KMS-11 (cell line): ENCODE data around the gene LHX6.

Experiments used
- H2AFZ ChIP-seq: fragments of 200-600 bp; sonication (generic); 2 replicates; pipeline ENCODE4 v1.6.1; 2016; ENCODE audit warnings: antibody characterized with exemption, mixed run types, low read depth
- H3K27ac ChIP-seq: fragments of 200-600 bp; sonication (generic); 2 replicates; pipeline ENCODE4 v1.6.1; 2016; ENCODE audit warnings: mild to moderate bottlenecking, mixed run types
- H3K27me3 ChIP-seq: fragments of 200-600 bp; sonication (generic); 2 replicates; pipeline ENCODE4 v1.6.1; 2017; ENCODE audit warnings: mild to moderate bottlenecking, low read depth, mixed run types, moderate library complexity; ENCODE audit not compliant: insufficient read depth
- H3K36me3 ChIP-seq: fragments of 200-600 bp; sonication (generic); 2 replicates; pipeline ENCODE4 v1.6.1; 2017; ENCODE audit warnings: mild to moderate bottlenecking, mixed run types; ENCODE audit not compliant: insufficient read depth
- H3K4me1 ChIP-seq: fragments of 200-600 bp; sonication (generic); 2 replicates; pipeline ENCODE4 v1.6.1; 2016; ENCODE audit warnings: mild to moderate bottlenecking, low read depth, mixed run types; ENCODE audit not compliant: poor library complexity, severe bottlenecking
- H3K4me2 ChIP-seq: fragments of 200-600 bp; sonication (generic); 2 replicates; pipeline ENCODE4 v1.7.0; 2016; ENCODE audit warnings: mild to moderate bottlenecking, mixed run types
- H3K4me3 ChIP-seq: fragments of 200-600 bp; sonication (generic); IDR thresholded peaks from 2 replicates; pipeline ENCODE4 v1.6.1; 2017; ENCODE audit warnings: low read depth, low read length, mixed read lengths; ENCODE audit not compliant: insufficient read depth
- H3K79me2 ChIP-seq: fragments of 200-600 bp; sonication (generic); 2 replicates; pipeline ENCODE4 v1.6.1; 2016; ENCODE audit warnings: low read depth, mixed run types; ENCODE audit not compliant: insufficient read depth
- H3K9ac ChIP-seq: fragments of 200-600 bp; sonication (generic); 2 replicates; pipeline ENCODE4 v1.6.1; 2016; ENCODE audit warnings: mild to moderate bottlenecking, mixed run types
- H4K20me1 ChIP-seq: fragments of 200-600 bp; sonication (generic); 2 replicates; pipeline ENCODE4 v1.6.1; 2016; ENCODE audit warnings: mild to moderate bottlenecking, mixed run types; ENCODE audit not compliant: insufficient read depth
- TF ChIP-seq, protein P1 (sequence below): fragments of 200-600 bp; sonication (generic); conservative IDR thresholded peaks from 2 replicates; pipeline ENCODE4 v1.6.1; 2017; ENCODE audit warnings: low read depth, mild to moderate bottlenecking, antibody characterized with exemption, low read length, moderate library complexity, mixed read lengths

LHX6 gene

DNA sequence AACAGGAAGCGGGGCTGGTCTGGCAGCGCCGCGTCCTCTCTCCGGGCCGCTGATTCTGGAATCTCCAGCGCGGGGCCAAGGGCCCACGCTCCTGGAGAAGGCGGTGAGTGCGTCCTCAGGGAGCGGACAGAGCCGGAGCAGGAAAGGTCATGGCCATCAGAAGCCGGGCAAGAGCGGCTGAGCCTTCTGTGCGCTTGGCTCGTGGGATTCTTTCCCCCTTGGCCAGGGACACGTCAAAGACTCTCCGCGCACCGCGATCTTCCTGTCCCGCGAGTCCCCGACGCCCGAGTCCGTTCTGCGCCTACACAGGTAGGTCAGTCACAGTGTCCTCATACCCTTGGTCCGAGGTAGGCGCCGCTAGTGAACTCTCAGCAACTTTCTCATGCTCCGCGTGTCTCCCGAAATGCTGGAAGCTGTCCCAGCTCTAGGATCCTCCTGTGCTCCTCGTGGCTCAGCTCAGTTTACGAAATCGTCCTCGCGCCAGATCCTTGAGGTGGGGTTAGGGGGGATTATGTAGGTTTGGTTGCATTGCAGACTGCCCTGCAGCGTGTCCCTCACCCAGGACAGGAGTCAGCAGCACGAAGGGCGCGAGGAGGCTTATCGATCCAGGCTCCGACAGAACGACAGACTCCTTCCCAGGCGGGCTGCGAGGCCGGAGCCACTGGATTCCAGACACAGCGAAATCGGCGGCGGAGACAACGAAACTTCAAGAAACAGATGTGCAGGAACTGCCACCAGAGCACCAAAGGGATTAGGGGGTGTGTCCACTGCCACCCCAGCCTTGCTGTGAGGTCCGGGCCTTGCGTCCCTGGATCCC, 8.7 kb downstream of the LHX6 start:
- Histone ChIP-seq H4K20me1 (no peaks in the 10 kb centered on the region), H3K36me3 (no peaks in the 10 kb centered on the region), H3K4me2 (no peak overlapping the region), H3K4me1 (no peaks in the 10 kb centered on the region), H3K4me3 (no peak overlapping the region), H3K27ac (no peak overlapping the region), H2AFZ (no peak overlapping the region), H3K27me3 (no peaks in the 10 kb centered on the region), H3K79me2 (no peaks in the 10 kb centered on the region), H3K9ac (no peak overlapping the region)
- TF ChIP-seq, protein P1, sequence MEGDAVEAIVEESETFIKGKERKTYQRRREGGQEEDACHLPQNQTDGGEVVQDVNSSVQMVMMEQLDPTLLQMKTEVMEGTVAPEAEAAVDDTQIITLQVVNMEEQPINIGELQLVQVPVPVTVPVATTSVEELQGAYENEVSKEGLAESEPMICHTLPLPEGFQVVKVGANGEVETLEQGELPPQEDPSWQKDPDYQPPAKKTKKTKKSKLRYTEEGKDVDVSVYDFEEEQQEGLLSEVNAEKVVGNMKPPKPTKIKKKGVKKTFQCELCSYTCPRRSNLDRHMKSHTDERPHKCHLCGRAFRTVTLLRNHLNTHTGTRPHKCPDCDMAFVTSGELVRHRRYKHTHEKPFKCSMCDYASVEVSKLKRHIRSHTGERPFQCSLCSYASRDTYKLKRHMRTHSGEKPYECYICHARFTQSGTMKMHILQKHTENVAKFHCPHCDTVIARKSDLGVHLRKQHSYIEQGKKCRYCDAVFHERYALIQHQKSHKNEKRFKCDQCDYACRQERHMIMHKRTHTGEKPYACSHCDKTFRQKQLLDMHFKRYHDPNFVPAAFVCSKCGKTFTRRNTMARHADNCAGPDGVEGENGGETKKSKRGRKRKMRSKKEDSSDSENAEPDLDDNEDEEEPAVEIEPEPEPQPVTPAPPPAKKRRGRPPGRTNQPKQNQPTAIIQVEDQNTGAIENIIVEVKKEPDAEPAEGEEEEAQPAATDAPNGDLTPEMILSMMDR = no peak

DNA sequence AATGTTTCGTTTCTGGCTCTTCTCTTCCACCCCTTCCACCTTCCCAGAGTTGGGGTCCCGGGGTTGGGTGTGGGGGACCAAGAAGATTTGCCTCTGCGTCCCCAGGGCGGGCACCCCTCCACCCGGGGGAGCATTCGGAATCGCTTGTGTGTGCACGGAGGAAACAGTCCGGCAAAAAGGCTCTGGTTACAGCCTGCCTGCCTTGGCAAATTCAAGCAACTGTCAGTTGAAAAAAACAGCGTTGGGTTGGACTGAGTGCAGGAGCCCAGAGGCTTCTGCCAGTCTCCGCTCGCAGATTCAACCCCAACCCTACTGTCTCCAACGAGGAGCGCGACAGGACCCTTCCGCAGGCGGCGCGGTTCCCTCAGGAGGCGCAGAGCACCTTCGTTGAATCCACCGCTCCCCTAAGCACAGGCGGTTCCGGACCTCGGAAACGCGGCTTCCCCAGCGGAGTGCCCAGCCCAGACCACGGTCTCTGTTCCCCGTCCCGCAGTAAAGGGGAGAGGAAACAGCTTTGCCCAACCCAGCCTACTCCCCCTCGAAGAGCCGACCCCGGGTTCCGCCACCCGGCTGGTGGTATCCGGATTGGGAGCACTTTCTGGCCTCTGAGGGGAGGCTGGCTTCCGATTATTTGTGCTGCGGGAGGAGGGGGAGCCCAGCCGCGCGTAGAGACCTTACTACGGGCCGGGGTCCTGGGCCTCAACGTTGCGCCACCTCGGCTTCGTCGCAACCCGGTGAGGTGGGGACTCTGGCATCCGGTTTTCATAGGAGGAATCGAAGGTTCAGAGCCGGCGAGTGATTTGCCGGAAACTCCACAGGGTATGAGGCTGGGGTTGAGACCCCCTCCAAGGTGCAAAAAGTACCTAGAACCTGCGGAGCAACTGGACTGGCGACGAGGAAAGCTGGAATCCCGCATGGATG, 9.6 kb downstream of the LHX6 start:
- H4K20me1 ChIP-seq = no peaks in the 10 kb centered on the region
- H3K27me3 ChIP-seq = no peaks in the 10 kb centered on the region
- H3K4me2 ChIP-seq = no peak overlapping the region
- H3K4me1 ChIP-seq = no peaks in the 10 kb centered on the region
- H3K9ac ChIP-seq = no peak overlapping the region
- no peak overlapping the region for H3K27ac ChIP-seq
- TF ChIP-seq, protein P1 = no peak
- H3K36me3 ChIP-seq = no peaks in the 10 kb centered on the region
- H3K4me3 ChIP-seq = no peak overlapping the region
- H3K79me2 ChIP-seq = no peaks in the 10 kb centered on the region
- H2AFZ ChIP-seq = no peak overlapping the region

DNA sequence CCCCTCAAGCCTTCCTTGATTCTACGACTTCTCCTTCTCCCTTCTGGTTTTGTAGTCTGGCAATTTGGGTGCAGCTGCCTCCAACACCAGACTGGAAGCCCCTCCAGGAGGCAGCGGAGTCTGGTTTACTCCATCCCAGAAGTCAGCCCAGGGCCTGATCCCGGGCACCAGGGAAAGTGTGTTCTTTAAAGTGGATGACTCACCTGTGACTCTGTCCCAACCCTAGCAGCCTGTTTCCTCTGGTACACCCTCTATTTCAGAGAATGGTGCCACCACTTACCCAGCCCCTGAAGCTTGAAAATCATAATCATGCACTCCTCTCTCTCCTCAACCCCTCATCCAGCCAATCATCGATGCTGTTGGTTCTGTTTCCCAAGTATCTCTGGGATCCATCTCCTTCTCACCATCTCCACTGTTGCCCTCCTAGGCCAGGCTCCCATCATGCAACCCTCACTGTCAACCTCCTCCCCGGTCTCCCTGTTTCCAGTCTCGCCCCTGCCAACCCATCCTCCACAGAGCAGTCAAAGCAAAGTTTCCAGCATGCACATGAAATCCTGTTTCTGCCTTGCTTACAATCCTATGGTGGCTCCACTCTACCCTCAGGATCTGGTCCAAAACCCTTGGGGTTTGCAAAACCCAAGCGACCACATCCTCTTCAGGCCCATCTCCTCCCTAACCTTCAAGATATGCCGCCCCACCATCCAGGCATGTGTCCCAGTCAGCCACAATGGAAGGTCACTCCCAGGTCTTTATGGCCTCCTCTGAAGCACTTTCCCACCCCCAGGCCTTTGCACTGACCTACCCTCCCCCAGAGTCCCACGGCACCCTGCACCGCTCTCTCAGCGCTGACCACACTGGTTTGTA, 10.5 kb downstream of the LHX6 start:
- no peaks in the 10 kb centered on the region for H3K36me3 ChIP-seq
- no peak overlapping the region for H2AFZ ChIP-seq
- H3K27ac ChIP-seq = no peak overlapping the region
- no peaks in the 10 kb centered on the region for H3K79me2 ChIP-seq
- H3K4me1 ChIP-seq = no peaks in the 10 kb centered on the region
- no peak overlapping the region for H3K4me3 ChIP-seq
- H3K9ac ChIP-seq = no peak overlapping the region
- no peak overlapping the region for H3K4me2 ChIP-seq
- no peaks in the 10 kb centered on the region for H4K20me1 ChIP-seq
- H3K27me3 ChIP-seq = no peaks in the 10 kb centered on the region
- TF ChIP-seq, protein P1 = no peak

DNA sequence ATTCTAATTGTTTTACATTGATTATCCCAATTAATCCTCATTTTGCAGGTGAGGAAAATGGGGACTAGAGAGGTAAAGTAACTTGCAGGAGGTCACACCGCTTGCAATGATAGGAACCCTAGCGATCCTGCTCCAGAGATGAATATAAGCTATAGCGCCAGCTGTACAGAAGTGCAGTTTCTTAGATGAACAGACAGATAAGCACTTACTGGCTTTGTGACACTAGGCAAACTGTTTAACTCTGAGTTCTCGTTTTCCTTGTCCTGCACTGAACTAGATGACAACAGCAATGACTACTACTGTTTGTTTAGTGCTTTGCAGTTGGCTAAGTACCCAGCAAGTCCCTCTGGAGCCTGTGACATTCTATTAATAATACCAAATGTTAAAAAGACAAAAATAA, 11.1 kb downstream of the LHX6 start:
- Histone ChIP-seq H3K79me2 (no peaks in the 10 kb centered on the region), H3K4me1 (no peaks in the 10 kb centered on the region), H3K27me3 (no peaks in the 10 kb centered on the region), H2AFZ (no peak overlapping the region), H4K20me1 (no peaks in the 10 kb centered on the region), H3K27ac (no peak overlapping the region), H3K36me3 (no peaks in the 10 kb centered on the region), H3K4me2 (no peak overlapping the region), H3K9ac (no peak overlapping the region), H3K4me3 (no peak overlapping the region)
- TF ChIP-seq, protein P1 = no peak
